HFFc6 (cell line): ENCODE measurements around the gene CORO6. TPM values are rescaled to one million over a fixed set of nuclear protein-coding genes. Genes with fewer than 3 reads are reported as not detected.

Experiments
- DNase-seq: peaks from one replicate; pipeline ENCODE4 v3.0.0-alpha.2; 2018
- H3K27ac Mint-ChIP-seq: 2 replicates; pipeline ENCODE4 v1.8.0; 2020; ENCODE audit warnings: mild to moderate bottlenecking, mixed read lengths
- H3K27me3 Mint-ChIP-seq: 2 replicates; pipeline ENCODE4 v1.8.0; 2021; ENCODE audit warnings: mild to moderate bottlenecking, moderate library complexity, mixed read lengths; ENCODE audit not compliant: insufficient read depth
- H3K36me3 Mint-ChIP-seq: 2 replicates; pipeline ENCODE4 v1.8.0; 2021; ENCODE audit warnings: low read depth, mixed read lengths
- H3K4me1 Mint-ChIP-seq: 2 replicates; pipeline ENCODE4 v1.8.0; 2020; ENCODE audit warnings: low read depth, mixed read lengths
- H3K4me3 Mint-ChIP-seq: 2 replicates; pipeline ENCODE4 v1.8.0; 2020; ENCODE audit warnings: mild to moderate bottlenecking, moderate library complexity, mixed read lengths
- H3K9me3 Mint-ChIP-seq: 2 replicates; pipeline ENCODE4 v1.8.0; 2020; ENCODE audit warnings: mild to moderate bottlenecking, mixed read lengths
- total RNA-seq, 6 experiments: library from RNA; stranded (reverse); fragmentation: NEBNext Ultra II Directional; extraction: Animal tissue kit (Norgen Biotek cat#: 25700); gene quantifications; 2 replicates in 1 of 6; 3 replicates in 5 of 6; pipeline ENCODE4 v1.2.3, GENCODE V29; 2021
- TF ChIP-seq, protein P1 (sequence below): fragments of 200-600 bp; sonication (generic); IDR thresholded peaks from 2 replicates; pipeline ENCODE4 v1.5.0; 2021; ENCODE audit warnings: antibody characterized with exemption, mild to moderate bottlenecking

CORO6 gene
- total RNA-seq, 6 experiments from 2014 or later = 4.6 to 6.1 (median 5.4) TPM

GRCh38 chr17:29616300-29617048, 6.2 kb downstream of the CORO6 start:
- TF ChIP-seq, protein P1, sequence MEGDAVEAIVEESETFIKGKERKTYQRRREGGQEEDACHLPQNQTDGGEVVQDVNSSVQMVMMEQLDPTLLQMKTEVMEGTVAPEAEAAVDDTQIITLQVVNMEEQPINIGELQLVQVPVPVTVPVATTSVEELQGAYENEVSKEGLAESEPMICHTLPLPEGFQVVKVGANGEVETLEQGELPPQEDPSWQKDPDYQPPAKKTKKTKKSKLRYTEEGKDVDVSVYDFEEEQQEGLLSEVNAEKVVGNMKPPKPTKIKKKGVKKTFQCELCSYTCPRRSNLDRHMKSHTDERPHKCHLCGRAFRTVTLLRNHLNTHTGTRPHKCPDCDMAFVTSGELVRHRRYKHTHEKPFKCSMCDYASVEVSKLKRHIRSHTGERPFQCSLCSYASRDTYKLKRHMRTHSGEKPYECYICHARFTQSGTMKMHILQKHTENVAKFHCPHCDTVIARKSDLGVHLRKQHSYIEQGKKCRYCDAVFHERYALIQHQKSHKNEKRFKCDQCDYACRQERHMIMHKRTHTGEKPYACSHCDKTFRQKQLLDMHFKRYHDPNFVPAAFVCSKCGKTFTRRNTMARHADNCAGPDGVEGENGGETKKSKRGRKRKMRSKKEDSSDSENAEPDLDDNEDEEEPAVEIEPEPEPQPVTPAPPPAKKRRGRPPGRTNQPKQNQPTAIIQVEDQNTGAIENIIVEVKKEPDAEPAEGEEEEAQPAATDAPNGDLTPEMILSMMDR = no peak
- peaks cover 51% of the 10 kb centered on the region for H3K4me1 Mint-ChIP-seq
- H3K27me3 Mint-ChIP-seq = peaks cover 2% of the 10 kb centered on the region
- peak overlapping the region; percentile 83; the same call in 1 of the 2 replicates for H3K4me3 Mint-ChIP-seq
- no peak overlapping the region for H3K27ac Mint-ChIP-seq
- H3K36me3 Mint-ChIP-seq = no peaks in the 10 kb centered on the region
- no peak for DNase-seq
- no peaks in the 10 kb centered on the region for H3K9me3 Mint-ChIP-seq

GRCh38 chr17:29615492-29616299, 7.0 kb downstream of the CORO6 start:
- H3K27ac Mint-ChIP-seq = no peak overlapping the region; the same call in none of the 2 replicates
- H3K4me3 Mint-ChIP-seq = peak overlapping the region; percentile 83
- no peaks in the 10 kb centered on the region for H3K9me3 Mint-ChIP-seq
- TF ChIP-seq, protein P1 = no peak
- DNase-seq = peak; percentile 28
- H3K36me3 Mint-ChIP-seq = no peaks in the 10 kb centered on the region
- H3K4me1 Mint-ChIP-seq = peaks cover 44% of the 10 kb centered on the region
- H3K27me3 Mint-ChIP-seq = peaks cover 2% of the 10 kb centered on the region

- Mint-ChIP-seq H3K4me1 (peaks cover 37% of the 10 kb centered on the region), H3K36me3 (no peaks in the 10 kb centered on the region), H3K27ac (peak overlapping the region; percentile 42), H3K9me3 (no peaks in the 10 kb centered on the region), H3K4me3 (peak overlapping the region; percentile 83), H3K27me3 (peaks cover 2% of the 10 kb centered on the region)
- TF ChIP-seq, protein P1 = no peak
- DNase-seq = no peak
Observed at GRCh38 chr17:29615048-29615385, 7.7 kb downstream of the CORO6 start.

DNA sequence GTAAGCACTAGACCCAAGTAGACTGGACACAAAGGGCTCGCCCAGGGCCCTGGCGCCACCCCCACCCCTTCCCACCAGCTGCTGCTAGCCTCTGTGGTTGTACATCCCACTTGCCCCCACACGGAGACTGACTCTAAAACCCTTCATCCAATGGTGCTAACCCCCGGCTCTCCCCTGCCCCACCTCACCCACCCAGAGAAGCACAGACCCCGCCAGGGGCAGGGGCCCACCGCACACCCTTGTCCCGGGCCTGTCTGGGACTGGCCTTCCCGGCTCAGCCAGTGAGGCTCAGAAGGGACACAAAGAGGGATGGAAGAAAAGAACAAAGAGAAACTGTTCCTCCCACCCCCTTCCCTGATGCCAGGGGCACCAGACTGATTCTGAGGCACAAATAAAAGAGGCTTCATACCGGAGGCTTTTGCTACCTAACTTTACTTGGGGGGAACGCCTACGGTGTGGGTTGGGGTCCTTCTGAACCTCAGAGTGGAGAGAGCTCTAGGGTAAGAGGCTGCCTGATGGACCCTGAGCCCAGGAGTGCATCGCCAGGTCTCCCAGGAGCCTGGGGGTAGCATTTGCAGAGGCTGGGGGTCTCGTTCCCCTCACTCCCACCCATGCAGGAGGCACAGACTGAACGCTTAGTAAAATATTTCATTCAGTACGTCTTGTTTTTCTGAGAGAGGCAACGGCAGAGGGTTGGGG, 8.2 kb downstream of the CORO6 start:
- Mint-ChIP-seq H3K27me3 (peaks cover 2% of the 10 kb centered on the region), H3K4me1 (peaks cover 32% of the 10 kb centered on the region), H3K9me3 (no peaks in the 10 kb centered on the region), H3K4me3 (peak overlapping the region; percentile 83), H3K27ac (no peak overlapping the region; the same call in 1 of the 2 replicates), H3K36me3 (no peaks in the 10 kb centered on the region)
- TF ChIP-seq, protein P1 = no peak
- no peak for DNase-seq

GRCh38 chr17:29613856-29614255, 8.9 kb downstream of the CORO6 start:
- Mint-ChIP-seq H3K4me1 (peaks cover 26% of the 10 kb centered on the region), H3K27me3 (peaks cover 2% of the 10 kb centered on the region), H3K36me3 (no peaks in the 10 kb centered on the region), H3K27ac (no peak overlapping the region), H3K9me3 (no peaks in the 10 kb centered on the region), H3K4me3 (no peak overlapping the region; the same call in 1 of the 2 replicates)
- TF ChIP-seq, protein P1 = no peak
- DNase-seq = no peak
